ENCODE measurements around the gene ERRFI1. TPM values are rescaled to one million over a fixed set of nuclear protein-coding genes. Genes with fewer than 3 reads are reported as not detected.

ERRFI1 gene
- total RNA-seq, 1 experiment from 2014 or later = 44.4 TPM

DNA sequence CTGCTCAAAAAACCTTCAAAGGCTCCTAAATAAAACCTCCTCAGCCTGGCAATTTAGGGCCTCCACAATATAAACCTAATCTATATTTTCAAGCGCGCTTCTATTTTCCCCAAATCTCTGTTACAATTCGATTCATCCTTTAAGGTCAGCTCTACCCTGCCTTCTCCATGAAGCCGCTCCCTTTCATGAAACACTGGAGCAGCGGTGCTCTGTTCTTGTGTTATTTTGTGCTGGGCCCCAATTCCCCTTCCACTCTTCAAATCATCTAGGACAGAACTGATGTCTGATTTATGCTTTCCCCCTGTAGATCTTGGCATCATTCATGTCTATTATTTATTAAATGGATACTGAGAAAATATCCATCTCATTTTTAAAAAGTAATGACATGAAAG, 6.9 kb downstream of the ERRFI1 start:
- Histone ChIP-seq H3K9me3 (ENCODE audit: low read depth, low read length, poor library complexity, severe bottlenecking) (no peaks in the 10 kb centered on the region), H3K27me3 (replicated peaks; ENCODE audit: insufficient read depth, low read depth, low read length, poor library complexity) (no peaks in the 10 kb centered on the region), H3K27ac (ENCODE audit: low read depth, low read length, poor library complexity, severe bottlenecking) (peak overlapping the region; percentile 31), H3K36me3 (ENCODE audit: insufficient read depth, low read length, poor library complexity, severe bottlenecking) (peaks cover 7% of the 10 kb centered on the region), H3K4me1 (ENCODE audit: insufficient read depth, low read length, poor library complexity, severe bottlenecking) (peaks cover 91% of the 10 kb centered on the region), H3K4me3 (ENCODE audit: low read depth, low read length, poor library complexity, severe bottlenecking) (no peak overlapping the region)
- ChIA-PET CTCF (interaction anchor here (0.8 to 3.7 kb wide), 3 partner anchors 11 to 296 kb away, joined by 3 to 26 read pairs (median 6); no protein-coding TSS in a partner anchor), POLR2A (ENCODE audit: low non-redundant PET) (interaction anchor here (0.6 to 1.1 kb wide), 2 partner anchors 112 to 314 kb away, joined by 3 to 5 read pairs; no protein-coding TSS in a partner anchor)
- BruUV-seq (replicated peaks) = no TSS peak
- no peak for TF ChIP-seq EZH2 (IDR thresholded peaks at IDR 0.05; ENCODE audit: borderline replicate concordance, low read depth, low read length, poor library complexity, severe bottlenecking)
- TF ChIP-seq, protein P1, sequence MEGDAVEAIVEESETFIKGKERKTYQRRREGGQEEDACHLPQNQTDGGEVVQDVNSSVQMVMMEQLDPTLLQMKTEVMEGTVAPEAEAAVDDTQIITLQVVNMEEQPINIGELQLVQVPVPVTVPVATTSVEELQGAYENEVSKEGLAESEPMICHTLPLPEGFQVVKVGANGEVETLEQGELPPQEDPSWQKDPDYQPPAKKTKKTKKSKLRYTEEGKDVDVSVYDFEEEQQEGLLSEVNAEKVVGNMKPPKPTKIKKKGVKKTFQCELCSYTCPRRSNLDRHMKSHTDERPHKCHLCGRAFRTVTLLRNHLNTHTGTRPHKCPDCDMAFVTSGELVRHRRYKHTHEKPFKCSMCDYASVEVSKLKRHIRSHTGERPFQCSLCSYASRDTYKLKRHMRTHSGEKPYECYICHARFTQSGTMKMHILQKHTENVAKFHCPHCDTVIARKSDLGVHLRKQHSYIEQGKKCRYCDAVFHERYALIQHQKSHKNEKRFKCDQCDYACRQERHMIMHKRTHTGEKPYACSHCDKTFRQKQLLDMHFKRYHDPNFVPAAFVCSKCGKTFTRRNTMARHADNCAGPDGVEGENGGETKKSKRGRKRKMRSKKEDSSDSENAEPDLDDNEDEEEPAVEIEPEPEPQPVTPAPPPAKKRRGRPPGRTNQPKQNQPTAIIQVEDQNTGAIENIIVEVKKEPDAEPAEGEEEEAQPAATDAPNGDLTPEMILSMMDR (conservative IDR thresholded peaks at IDR 0.05; ENCODE audit: low read depth, low read length) = no peak
- no peak for DNase-seq (ENCODE audit: low spot score)
- intact Hi-C loops (cut with micrococcal nuclease; ENCODE audit: unreplicated experiment) = loop anchor here (10.0 kb wide), 1 partner anchor 326 kb away; no protein-coding TSS in a partner anchor

DNA sequence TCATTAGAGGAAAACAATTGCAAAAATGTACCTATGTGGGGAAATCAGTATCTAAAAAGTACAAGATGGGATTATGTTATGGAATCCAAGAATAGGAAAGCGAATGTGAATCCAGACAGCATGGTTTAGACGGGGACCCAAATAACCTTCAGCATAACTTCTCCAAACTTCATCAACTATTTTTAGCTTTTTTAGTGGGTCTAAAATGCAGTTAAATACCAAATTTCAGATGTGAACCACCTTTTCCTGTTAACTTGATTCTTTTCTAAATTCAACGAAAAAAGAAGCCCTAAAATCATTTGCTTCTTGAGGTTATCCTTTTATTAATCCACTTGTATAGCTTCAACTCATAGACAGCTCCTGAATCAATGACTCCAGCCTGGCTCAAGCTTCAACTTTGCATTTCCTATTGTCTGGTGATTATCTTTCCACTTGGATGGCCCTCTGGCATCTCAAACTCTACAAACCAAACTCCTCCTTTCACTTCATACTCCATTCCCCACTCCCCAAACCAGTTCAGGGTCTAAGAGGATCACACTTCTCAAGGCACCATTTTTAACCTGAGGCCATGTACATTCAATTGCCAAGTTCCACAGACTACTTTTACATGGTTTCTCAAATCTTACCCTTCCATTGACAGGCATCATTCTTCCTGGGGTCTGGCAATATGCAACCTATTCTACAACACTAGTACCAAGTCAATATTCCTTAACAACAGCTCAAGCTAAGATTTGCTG, 7.4 kb downstream of the ERRFI1 start:
- Histone ChIP-seq H3K4me3 (ENCODE audit: low read depth, low read length, poor library complexity, severe bottlenecking) (no peak overlapping the region), H3K27ac (ENCODE audit: low read depth, low read length, poor library complexity, severe bottlenecking) (peak overlapping the region; percentile 31), H3K4me1 (ENCODE audit: insufficient read depth, low read length, poor library complexity, severe bottlenecking) (peaks cover 87% of the 10 kb centered on the region), H3K9me3 (ENCODE audit: low read depth, low read length, poor library complexity, severe bottlenecking) (no peaks in the 10 kb centered on the region), H3K36me3 (ENCODE audit: insufficient read depth, low read length, poor library complexity, severe bottlenecking) (peaks cover 12% of the 10 kb centered on the region), H3K27me3 (replicated peaks; ENCODE audit: insufficient read depth, low read depth, low read length, poor library complexity) (no peaks in the 10 kb centered on the region)
- ChIA-PET CTCF (interaction anchor here (0.8 to 3.7 kb wide), 3 partner anchors 12 to 296 kb away, joined by 3 to 26 read pairs (median 6); no protein-coding TSS in a partner anchor), POLR2A (ENCODE audit: low non-redundant PET) (interaction anchor here (1.1 kb wide), 1 partner anchor 315 kb away, joined by 3 read pairs; no protein-coding TSS in a partner anchor)
- no TSS peak for BruUV-seq (replicated peaks)
- TF ChIP-seq, protein P1 (conservative IDR thresholded peaks at IDR 0.05; ENCODE audit: low read depth, low read length) = no peak
- no peak for TF ChIP-seq EZH2 (IDR thresholded peaks at IDR 0.05; ENCODE audit: borderline replicate concordance, low read depth, low read length, poor library complexity, severe bottlenecking)
- peak; percentile 48 for DNase-seq (ENCODE audit: low spot score)
- intact Hi-C loops (cut with micrococcal nuclease; ENCODE audit: unreplicated experiment) = loop anchor here (10.0 kb wide), 1 partner anchor 326 kb away; no protein-coding TSS in a partner anchor

- CTCF ChIA-PET = interaction anchor here (0.5 to 3.7 kb wide), 2 partner anchors 188 to 297 kb away, joined by 9 to 26 read pairs; no protein-coding TSS in a partner anchor
- DNase-seq (ENCODE audit: low spot score) = peak; percentile 73
- H3K36me3 ChIP-seq (ENCODE audit: insufficient read depth, low read length, poor library complexity, severe bottlenecking) = peaks cover 23% of the 10 kb centered on the region
- intact Hi-C loops (cut with micrococcal nuclease; ENCODE audit: unreplicated experiment) = loop anchor here (10.0 kb wide), 1 partner anchor 327 kb away; no protein-coding TSS in a partner anchor
- no peaks in the 10 kb centered on the region for H3K9me3 ChIP-seq (ENCODE audit: low read depth, low read length, poor library complexity, severe bottlenecking)
- no peak overlapping the region for H3K4me3 ChIP-seq (ENCODE audit: low read depth, low read length, poor library complexity, severe bottlenecking)
- H3K4me1 ChIP-seq (ENCODE audit: insufficient read depth, low read length, poor library complexity, severe bottlenecking) = peaks cover 79% of the 10 kb centered on the region
- BruUV-seq (replicated peaks) = no TSS peak
- POLR2A ChIA-PET (ENCODE audit: low non-redundant PET) = interaction anchor here (0.6 kb wide), 1 partner anchor 38 kb away, joined by 3 read pairs; no protein-coding TSS in a partner anchor
- no peak for TF ChIP-seq EZH2 (IDR thresholded peaks at IDR 0.05; ENCODE audit: borderline replicate concordance, low read depth, low read length, poor library complexity, severe bottlenecking)
- TF ChIP-seq, protein P1 (conservative IDR thresholded peaks at IDR 0.05; ENCODE audit: low read depth, low read length) = no peak
- H3K27ac ChIP-seq (ENCODE audit: low read depth, low read length, poor library complexity, severe bottlenecking) = peak overlapping the region; percentile 20
- no peaks in the 10 kb centered on the region for H3K27me3 ChIP-seq (replicated peaks; ENCODE audit: insufficient read depth, low read depth, low read length, poor library complexity)
These were observed 8.5 kb downstream of the ERRFI1 start for GRCh38 chr1:8017495-8018197.

Data from A673 (cell line).